SH-SY5Y (cell line): ENCODE results near the gene ESR1.

Source experiments
- GATA2 ChIP-seq: IDR thresholded peaks from 2 replicates; pipeline ENCODE4 v1.6.1; 2011; ENCODE audit warnings: mild to moderate bottlenecking, low read depth, low read length
- GATA3 ChIP-seq: IDR thresholded peaks from 2 replicates; pipeline ENCODE4 v1.6.1; 2011; ENCODE audit warnings: low read depth, mild to moderate bottlenecking, low read length, moderate library complexity

Gene ESR1

GRCh38 chr6:151847064-151847463 is 39.6 kb downstream of the ESR1 start:
- TF ChIP-seq GATA2 (no peak), GATA3 (no peak)

DNA sequence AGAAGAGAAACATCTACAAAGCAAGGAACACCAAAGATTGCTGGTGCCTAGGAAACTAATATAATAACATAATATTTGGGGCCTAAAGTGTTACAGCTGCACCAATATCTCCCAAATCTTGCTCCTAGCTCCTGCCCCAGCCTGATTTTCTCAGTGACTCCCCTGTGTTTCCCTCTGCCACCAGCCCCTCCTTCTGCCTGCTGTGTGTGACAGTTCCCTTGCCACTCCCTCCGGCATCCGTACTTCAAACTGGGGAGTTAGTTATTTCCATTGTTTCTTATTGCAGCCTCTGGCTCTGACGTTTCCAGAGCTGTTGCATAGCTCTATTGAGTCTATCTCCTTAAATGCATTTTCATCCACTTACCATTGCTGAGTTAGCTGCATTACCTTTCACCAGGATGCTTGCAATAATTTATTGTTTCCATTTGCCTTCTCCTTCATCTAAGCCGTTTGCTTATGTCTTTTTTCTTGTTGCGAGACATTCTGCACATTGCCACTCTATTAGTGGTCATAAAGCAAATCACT is 43.1 kb downstream of the ESR1 start:
- no peak for TF ChIP-seq GATA2
- no peak for TF ChIP-seq GATA3

DNA sequence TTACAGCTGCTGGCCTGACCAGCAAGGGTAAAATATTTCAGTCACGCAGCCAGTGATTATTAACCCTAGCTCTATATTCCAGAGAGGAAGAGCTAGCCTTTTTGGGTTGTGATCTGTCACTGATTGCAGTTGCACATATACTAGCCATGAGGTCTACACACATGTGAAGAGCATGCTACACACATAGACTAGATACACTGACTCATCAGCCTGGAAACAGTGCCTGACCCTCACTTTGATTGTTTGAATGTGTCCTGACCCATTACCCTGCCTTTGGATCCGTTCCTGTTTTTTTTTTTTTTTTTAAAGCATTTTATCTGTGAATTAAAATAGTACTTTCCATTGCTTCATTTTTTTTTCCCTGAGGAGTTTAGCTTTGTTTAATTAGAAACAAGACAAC is 50.8 kb downstream of the ESR1 start:
- TF ChIP-seq GATA2 (no peak), GATA3 (no peak)

DNA sequence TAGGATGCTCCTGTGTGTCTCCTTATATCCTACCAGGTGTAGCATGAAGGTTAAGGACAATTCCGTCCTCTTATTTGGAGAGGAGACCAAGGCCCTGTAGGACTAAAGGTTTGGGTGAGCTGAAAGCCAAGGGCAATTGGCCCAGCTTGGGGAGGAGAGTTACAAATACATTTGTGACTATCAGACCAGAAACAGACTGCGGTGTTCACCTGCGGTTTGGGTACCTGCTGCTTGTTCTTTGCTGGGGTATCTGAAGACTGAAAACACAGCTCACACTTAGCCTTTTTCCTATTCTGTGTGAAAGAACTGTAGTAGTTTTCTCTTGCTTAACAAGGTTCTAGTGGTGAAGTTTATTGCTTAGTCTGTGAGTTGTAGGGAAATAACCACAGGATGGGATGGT is 55.0 kb downstream of the ESR1 start:
- no peak for TF ChIP-seq GATA2
- no peak for TF ChIP-seq GATA3

- TF ChIP-seq GATA3 (no peak), GATA2 (no peak)
Observed at GRCh38 chr6:151869345-151869744, 61.9 kb downstream of the ESR1 start.

GRCh38 chr6:151869787-151870186 is 62.3 kb downstream of the ESR1 start:
- no peak for TF ChIP-seq GATA2
- TF ChIP-seq GATA3: no peak

GRCh38 chr6:151870375-151870774 is 62.9 kb downstream of the ESR1 start:
- no peak for TF ChIP-seq GATA3
- no peak for TF ChIP-seq GATA2

- TF ChIP-seq GATA3 (no peak), GATA2 (no peak)
Observed at GRCh38 chr6:151875524-151875923, 68.0 kb downstream of the ESR1 start.

DNA sequence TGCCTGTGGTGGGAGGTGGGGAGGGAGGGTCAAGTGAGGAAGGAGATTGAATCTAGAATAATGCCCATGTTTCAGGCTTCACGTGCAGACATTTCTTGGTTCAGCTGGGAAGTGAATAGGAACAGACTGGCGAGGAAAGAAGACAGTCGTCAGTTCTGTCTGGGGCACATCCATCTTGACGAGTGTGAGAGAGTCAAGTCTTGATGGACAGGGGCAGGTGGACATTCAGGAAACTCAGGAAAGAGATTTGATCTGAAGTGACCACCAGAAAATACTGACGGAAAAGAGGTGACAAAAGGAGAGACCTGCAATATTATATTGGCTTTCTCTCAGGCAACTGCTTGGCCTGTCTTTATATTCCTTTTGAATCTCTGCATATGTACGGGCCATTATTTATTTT is 68.6 kb downstream of the ESR1 start:
- TF ChIP-seq GATA3 (no peak), GATA2 (no peak)

GRCh38 chr6:151877458-151877857 is 70.0 kb downstream of the ESR1 start:
- TF ChIP-seq GATA3 (no peak), GATA2 (no peak)

DNA sequence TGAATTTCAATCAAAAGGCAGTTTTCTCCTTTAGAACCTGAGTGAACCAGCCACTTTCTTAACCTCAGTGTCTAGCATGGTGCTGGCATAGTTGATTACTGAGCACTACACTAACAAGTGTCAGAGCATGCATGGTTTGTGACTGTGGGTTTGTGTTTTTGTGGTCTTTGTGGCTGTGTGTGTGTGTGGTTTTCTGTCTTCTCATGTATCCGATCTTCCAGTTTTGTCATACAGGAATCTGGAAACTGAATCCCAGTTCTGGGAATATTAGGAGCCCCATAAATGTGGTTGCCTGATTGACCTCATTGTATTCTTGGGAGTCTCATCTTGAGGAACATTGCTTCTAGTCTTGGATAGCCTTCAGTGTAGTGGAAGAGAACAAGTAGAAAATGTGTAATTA is 73.7 kb downstream of the ESR1 start:
- TF ChIP-seq GATA2 (no peak), GATA3 (no peak)

- TF ChIP-seq GATA2 (no peak), GATA3 (no peak)
Observed at GRCh38 chr6:151882206-151882605, 74.7 kb downstream of the ESR1 start.

DNA sequence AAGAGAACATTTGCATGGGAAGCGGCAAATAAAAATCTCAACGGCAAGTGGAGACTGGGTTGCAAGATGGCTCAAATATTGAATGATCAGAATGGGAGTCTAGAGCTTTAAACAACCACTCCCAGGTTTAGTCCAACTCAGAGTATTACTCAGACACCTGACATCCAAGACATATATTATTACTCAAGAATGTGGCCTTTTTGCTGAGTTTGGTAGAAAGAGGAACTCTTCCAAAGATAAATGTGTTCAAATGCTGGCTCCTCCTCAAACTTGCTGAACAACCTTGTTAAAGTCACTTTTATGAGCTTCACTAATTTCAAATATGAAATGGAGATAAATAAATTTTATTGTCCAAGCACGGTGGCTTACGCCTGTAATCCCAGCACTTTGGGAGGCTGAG is 77.8 kb downstream of the ESR1 start:
- TF ChIP-seq GATA3 (no peak), GATA2 (no peak)

DNA sequence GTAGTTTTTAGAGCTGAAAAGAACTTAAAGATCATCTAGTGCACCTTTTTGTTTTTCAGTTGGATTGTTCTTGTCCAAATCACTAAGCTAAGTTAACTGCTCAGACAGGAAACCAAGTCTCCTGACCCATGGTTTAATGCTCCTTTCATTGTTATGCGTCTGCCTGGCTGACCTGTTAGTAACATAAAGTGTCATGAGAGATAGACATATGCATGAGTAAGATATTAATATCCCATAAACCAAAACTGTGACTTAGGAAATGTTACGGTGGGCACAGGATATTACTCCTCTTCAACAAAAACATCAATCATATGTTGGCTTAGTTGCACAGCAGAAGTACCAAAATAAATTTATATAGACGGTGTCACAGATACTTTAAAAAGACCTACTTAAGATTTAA is 84.0 kb downstream of the ESR1 start:
- TF ChIP-seq GATA2: no peak
- no peak for TF ChIP-seq GATA3

GRCh38 chr6:151900256-151900655 is 92.8 kb downstream of the ESR1 start:
- no peak for TF ChIP-seq GATA2
- TF ChIP-seq GATA3: no peak

GRCh38 chr6:151901009-151901411 is 93.5 kb downstream of the ESR1 start:
- TF ChIP-seq GATA3 (no peak), GATA2 (no peak)
